Measurements from ENCODE around the gene CASKIN1.
"Not testable (repeated sequence)": the region's sequence is repeated elsewhere in the genome, so short reads cannot be mapped to it uniquely, and the experiment has no call there.

The CASKIN1 gene, protein sequence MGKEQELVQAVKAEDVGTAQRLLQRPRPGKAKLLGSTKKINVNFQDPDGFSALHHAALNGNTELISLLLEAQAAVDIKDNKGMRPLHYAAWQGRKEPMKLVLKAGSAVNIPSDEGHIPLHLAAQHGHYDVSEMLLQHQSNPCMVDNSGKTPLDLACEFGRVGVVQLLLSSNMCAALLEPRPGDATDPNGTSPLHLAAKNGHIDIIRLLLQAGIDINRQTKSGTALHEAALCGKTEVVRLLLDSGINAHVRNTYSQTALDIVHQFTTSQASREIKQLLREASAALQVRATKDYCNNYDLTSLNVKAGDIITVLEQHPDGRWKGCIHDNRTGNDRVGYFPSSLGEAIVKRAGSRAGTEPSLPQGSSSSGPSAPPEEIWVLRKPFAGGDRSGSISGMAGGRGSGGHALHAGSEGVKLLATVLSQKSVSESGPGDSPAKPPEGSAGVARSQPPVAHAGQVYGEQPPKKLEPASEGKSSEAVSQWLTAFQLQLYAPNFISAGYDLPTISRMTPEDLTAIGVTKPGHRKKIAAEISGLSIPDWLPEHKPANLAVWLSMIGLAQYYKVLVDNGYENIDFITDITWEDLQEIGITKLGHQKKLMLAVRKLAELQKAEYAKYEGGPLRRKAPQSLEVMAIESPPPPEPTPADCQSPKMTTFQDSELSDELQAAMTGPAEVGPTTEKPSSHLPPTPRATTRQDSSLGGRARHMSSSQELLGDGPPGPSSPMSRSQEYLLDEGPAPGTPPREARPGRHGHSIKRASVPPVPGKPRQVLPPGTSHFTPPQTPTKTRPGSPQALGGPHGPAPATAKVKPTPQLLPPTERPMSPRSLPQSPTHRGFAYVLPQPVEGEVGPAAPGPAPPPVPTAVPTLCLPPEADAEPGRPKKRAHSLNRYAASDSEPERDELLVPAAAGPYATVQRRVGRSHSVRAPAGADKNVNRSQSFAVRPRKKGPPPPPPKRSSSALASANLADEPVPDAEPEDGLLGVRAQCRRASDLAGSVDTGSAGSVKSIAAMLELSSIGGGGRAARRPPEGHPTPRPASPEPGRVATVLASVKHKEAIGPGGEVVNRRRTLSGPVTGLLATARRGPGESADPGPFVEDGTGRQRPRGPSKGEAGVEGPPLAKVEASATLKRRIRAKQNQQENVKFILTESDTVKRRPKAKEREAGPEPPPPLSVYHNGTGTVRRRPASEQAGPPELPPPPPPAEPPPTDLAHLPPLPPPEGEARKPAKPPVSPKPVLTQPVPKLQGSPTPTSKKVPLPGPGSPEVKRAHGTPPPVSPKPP (N-terminal part only)

DNA sequence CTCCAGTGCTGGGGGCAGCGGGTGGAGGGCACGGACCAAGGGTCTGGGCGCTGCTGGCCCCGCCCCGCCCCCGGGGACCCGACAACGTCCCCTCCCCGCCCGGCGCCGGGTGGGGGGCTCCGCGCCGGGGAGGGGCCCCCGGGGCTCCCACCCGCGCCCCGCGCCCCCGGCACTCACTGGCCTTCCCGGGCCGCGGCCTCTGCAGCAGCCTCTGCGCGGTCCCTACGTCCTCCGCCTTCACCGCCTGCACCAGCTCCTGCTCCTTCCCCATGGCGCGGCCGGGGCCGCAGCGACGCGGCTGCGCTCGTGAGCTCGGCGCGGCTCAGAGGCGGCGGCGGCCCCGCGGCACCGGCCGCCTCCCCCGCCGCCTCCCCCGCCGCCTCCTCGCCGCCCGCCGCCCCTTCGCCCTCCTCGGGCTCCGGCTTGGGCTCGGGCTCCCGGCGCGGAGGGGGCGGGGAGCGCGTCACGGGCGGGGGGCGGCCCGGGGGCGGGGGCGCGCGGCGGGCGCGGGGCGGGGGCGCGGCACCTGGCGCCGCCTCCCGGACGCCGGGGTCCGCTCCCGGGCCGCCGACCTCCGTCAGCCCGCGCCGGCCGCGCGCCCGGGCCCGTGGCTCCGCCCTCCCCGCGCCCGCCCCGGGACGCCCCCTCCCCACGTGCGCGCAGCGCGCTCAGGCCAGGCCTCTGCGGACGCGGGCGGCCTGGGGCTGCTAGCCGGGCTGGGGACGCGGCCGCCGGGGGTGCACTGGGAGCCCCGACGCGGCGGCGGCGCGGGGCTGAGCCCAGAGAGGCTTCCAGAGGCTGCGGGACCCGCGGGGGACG, at the start of gene CASKIN1:
CASKIN1 (minus strand) TSS at position 444 of the 819 bp plus-strand sequence; CDS start at position 271, 173 bp downstream.
- peak; percentile 23 to 31 for ATAC-seq

DNA sequence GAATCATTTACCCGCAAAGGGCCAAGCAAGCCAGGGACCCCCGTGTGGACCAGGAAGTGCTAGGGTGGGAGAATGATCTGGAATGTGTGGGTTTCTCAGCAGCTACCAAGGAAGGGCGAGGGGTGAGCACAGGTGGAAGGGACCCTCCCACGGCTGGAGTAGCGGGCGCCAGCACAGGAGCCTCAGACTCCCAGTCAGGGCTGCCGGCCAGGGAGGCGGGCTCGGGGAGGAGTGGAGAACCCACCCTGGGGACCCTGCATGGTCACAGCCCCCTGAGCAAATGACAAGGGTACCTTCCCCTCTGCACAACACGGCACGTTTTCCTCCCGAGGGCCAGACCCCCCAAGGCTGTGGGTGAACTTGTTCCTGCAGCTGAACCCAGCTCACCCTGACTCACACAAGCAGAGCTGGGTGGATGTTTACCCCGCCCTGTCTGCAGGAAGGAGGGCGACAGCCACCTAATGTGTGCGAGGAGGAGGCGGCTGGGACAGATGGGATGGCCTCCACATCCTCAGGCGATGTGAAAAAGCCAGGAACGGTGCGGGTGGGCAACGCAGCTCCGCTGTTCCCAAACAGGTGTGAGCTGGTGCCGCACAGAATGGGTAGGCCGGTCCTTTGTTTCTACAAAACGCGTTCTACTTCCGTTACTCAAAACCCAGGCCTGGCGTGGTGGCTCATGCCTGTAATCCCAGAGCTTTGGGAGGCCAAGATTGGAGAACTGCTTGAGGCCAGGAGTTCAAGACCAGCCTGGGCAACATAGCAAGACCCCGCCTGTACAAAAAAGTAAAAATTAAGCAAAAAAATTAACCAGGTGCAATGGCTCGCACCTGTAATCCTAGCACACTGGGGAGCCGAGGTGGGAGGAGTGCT, 48.8 kb upstream of the CASKIN1 start:
- no peak for ATAC-seq

DNA sequence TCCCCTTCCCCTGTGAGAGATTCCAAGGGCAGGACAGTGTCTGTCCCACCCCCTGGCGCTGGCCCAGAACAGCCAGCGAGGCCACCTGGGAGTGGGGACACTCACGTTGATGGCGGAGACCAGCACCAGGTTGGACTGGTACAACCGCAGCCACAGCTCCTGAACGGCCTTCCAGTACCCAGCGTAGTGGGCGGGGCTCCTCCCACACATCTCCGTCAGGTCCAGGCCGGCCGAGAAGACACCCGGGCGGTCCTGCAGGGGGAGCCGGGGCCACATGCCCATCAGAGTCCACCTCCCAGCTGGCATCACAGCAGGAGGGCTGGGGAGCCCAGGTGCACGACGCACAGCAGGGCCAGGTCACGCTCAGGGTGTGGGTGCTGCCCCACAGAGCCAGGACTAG, 47.9 kb upstream of the CASKIN1 start:
- no peak for ATAC-seq

DNA sequence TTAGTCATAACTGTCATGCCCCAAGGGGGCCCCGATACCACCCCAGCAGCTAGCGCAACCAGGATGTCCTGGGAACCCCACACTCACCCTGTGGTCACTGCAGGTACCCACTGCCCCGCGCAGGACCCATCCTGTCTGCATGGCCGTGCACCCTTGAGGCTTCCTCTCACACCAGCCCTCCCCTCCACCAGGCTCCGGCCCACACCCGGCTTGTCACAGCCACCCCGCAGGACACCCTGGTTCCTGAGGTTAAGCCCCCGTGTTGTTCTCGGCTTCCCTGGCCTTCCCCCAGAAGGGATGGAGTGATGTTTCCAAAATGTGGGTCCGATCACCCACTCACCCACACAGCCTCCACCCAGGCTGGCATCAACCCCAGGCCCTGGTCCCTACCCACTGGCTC, 47.4 kb upstream of the CASKIN1 start:
- ATAC-seq: no peak

DNA sequence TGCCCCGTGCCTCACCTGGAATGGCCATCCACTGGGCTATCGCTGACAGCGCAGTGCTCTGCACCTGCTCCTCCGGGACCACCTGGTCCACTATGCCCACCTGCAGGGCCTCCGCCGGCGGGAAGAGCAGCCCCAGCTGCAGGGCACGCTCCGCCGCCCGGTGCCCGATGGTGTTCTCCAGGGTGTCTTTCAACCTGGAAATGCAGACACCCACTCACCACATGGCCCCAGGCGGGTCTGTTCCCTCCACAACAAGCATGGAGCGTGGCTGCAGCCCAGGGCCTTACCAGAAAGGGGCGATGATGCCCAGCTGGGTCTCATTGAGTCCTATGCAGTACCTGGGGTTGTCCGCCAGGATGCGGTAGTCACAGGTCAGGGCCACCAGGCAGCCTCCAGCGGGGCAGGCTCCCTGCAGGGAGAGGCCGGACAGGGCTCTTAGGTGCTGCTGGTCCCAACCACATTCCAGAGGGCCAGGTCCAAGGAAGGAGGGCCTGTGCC, 46.7 kb upstream of the CASKIN1 start:
- no peak for ATAC-seq

DNA sequence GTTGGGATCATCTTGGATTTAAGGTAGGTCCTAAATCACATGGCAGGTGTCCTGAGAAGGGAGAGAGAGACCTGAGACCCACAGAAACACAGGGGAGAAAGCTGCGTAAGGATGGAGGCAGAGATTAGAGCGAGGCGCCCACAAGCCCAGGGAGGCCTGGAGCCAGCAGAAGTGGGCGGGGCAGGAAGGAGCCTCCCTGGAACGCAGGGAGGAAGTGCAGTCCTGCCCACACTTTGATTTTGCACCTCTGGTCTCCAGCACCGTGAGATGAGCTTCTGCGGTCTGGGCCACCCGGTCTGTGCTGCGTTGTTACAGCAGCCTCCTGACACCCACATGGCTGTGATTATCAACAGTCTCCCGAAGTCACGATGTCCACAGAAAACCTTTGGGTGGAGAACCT, 46.2 kb upstream of the CASKIN1 start:
- ATAC-seq: no peak

DNA sequence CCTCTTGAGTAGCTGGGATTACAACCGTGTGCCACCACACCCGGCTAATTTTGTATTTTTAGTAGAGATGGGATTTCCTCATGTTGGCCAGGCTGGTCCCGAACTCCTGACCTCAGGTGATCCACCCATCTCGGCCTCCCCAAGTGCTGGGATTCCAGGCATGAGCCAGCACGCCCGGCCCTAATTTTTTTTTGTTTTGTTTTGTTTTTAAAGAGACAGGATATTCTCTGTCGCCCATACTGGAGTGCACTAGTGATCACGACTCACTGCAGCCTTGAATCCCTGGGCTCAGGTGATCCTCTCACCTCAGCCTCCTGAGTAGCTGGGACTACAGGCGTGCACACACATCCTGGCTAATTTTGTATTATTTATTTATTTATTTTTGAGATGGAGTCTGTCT, 43.9 kb upstream of the CASKIN1 start:
- ATAC-seq: not testable (repeated sequence)

DNA sequence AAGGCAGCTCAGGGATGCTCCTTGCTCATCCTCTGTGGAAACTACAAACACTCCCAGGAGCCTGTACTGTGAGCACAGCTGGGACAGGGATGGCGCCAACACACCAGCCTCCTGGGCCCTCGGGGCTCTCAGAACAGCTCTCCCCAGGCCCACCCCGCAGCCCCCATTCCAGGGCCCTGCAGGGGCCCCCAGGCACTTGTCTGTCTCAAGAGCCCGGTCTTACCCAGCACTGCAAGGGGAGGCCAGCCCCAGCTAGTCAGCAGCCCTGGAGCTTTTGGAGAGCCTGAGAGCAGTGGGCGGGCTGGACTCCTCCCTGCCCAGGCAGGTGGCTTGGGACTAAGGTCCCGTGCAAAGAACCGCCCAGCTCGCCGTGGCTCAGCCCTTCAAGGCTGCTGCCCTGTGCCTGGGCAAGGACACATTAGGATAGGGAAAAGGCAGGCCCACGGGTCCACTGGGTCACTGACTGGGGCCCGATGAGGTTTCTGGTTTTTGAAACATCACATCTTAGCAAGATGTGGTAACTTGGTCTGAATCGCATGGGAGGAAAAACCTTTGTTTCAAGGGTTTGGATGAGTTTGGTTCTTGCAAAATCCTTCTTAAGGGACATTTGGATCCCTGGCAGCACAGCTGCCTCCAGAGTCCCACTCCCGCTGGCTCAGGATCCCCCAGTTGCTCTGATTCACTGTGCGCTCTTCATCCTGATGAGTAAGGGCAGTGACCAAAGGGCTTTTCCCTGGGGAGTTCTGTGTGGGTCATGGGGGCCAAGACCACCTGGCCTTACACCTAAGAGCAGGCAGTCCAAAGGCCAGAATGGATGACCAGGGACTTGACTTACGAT, 42.7 kb upstream of the CASKIN1 start:
- ATAC-seq: no peak

DNA sequence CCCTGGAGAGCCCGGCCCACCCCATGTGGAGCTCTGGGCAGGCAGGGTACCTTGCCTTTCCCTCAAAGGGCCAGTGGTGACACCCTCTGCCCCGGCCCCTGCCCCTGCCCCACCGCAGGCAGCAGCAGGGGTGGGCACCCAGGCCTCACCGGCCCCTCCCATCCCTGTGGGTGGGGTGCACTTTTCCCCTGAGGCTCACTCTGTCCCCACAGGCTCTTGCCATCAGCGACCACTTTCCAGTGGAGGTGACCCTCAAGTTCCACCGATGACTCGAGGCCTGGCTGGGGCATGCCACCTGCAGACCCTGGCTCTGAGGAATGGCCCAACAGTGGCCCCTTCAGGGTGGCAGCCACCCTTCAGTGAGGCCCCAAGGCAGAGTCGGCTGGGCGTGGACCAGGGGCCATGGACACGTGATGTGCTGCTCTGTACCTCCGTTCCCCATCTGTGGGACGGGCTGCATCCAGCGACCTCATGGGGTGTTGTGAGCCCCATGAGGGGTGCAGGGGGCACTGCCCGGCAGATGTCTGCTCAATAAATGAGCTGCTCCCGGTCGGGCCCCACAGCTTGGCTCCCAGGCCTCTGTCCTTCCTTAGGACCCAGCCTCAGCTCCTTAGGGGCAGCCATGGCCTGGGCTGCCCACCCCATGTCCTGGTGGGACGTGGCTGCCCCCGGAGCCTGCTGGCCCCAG, 41.9 kb upstream of the CASKIN1 start:
- ATAC-seq: no peak

DNA sequence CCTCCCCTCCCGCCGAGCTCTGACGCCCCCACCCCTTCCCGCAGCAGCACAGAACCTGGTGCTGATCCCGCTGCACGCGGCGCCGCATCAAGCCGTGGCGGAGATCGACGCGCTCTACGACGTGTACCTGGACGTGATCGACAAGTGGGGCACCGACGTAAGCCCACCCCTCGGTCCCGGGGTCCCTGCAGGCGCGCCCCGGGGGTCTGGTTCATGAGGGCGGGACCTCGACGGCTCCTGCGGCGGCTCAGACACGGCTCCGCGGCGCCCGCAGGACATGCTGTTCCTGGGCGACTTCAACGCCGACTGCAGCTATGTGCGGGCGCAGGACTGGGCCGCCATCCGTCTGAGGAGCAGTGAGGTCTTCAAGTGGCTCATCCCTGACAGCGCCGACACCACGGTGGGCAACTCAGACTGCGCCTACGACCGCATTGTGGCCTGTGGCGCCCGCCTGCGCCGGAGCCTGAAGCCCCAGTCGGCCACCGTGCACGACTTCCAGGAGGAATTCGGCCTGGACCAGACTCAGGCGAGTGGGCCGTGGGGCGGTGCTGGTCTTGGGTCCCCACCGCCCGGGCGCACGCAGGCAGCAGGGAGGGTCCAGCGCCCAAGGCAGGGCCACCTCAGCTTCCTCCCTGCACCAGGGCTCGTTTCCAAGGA, 41.2 kb upstream of the CASKIN1 start:
- ATAC-seq: no peak

DNA sequence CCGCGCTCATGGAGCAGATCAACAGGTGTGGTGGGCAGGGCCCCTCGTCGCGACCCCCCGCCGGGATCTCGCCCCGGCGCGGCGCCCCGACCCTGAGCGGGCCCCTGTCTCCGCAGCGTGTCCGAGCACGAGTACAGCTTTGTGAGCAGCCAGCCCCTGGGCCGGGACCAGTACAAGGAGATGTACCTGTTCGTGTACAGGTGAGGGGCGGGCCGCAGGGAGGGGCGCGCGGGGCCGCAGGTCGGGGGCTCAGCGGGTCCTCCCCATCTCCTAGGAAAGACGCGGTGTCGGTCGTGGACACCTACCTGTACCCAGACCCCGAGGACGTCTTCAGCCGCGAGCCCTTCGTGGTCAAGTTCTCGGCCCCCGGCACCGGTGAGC, 40.7 kb upstream of the CASKIN1 start:
- no peak for ATAC-seq

DNA sequence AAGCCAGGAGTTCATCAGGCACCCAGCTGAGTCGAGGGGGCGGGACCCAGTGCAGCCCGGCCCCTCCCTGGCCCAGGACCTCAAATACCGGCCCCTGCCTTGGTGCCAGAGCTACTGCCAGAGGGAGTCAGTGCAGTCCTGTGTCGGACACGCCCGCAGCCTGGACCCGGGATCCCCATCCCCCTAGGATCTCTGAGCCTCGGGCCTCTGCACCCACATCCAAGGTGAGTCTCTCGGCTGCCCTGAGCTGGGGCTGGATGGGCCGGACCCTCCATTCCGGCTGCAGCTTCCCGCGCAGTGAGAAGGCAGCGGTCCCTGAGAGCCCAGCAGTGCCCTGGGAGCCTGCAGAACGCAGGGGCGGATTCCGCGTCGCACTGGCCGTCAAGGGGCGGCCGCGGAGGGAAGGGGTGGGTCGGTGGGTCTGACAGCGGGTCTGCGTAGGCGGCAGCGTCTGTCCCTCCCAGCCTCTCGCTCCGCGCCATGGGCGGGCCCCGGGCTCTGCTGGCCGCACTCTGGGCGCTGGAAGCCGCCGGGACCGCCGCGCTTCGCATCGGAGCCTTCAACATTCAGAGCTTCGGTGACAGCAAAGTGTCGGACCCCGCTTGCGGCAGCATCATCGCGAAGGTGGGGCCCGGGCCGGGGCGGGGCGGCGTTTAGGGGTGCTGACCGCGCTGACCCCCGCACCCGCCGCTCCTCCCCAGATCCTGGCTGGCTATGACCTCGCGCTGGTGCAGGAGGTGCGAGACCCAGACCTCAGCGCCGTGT, 40.1 kb upstream of the CASKIN1 start, which contains the start of gene DNASE1L2:
DNASE1L2 (plus strand) TSS at position 108 of the 765 bp plus-strand sequence; CDS start at position 481, 373 bp downstream.
- peak in 1 of 2 donors; percentile 26 for ATAC-seq

DNA sequence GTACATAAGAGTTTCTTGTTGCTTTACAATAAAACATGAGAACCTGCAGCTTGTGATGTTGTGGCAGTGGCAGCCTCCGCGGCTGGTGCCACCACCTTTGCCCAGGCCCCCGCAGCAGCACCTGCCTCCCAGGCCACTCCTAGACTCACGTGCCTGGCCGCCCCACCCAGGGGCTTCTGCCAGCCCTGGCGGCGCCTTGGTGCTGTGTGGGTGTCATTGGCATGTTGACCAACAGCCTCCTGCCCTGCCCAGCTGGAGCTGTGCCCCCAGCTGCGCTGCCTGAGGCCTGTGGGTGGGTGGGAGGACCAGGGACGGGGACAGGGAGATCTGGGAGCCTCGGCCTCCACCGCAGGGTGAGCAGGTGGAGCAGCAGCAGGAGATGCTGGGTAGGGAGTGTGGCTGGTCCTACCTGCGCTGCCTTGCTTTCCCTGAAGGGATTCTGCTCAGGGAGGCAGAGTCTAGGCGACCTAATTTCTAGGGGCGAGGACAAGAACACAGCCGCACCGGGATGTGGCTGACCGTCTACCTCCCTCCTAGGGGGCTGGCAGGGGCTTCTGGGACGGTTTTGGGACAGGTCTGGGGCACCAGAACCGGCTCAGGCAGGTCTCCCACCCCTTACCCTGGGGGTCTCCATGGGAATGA, 39.4 kb upstream of the CASKIN1 start:
- ATAC-seq: no peak

DNA sequence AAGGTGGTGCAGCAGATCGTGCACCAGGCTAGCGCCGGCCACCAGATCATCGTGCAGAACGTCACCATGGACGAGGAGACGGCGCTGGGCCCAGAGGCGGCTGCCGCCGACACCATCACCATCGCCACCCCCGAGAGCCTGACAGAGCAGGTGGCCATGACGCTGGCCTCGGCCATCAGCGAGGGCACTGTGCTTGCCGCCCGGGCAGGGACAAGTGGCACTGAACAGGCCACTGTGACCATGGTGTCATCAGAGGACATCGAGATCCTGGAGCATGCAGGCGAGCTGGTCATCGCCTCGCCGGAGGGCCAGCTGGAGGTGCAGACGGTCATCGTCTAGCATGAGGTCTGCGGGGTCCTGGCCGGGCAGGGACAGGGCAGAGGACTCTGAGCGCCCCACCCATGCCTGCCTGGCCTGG, 38.8 kb upstream of the CASKIN1 start:
- no peak for ATAC-seq

DNA sequence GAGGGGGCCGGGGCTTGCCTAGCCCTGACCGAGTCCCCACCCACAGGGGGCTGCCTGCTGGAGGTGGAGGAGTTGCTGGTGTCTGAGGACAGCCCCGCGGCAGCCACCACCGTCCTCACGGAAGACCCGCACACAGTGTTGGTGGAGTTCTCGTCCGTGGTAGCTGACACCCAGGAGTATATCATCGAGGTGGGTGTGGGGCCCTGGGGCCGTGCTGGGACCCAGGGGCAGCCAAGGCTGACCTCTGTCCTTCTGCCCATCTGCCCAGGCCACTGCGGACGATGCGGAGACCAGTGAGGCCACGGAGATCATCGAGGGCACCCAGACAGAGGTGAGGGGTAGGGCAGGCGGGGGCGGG, 38.4 kb upstream of the CASKIN1 start:
- no peak for ATAC-seq

DNA sequence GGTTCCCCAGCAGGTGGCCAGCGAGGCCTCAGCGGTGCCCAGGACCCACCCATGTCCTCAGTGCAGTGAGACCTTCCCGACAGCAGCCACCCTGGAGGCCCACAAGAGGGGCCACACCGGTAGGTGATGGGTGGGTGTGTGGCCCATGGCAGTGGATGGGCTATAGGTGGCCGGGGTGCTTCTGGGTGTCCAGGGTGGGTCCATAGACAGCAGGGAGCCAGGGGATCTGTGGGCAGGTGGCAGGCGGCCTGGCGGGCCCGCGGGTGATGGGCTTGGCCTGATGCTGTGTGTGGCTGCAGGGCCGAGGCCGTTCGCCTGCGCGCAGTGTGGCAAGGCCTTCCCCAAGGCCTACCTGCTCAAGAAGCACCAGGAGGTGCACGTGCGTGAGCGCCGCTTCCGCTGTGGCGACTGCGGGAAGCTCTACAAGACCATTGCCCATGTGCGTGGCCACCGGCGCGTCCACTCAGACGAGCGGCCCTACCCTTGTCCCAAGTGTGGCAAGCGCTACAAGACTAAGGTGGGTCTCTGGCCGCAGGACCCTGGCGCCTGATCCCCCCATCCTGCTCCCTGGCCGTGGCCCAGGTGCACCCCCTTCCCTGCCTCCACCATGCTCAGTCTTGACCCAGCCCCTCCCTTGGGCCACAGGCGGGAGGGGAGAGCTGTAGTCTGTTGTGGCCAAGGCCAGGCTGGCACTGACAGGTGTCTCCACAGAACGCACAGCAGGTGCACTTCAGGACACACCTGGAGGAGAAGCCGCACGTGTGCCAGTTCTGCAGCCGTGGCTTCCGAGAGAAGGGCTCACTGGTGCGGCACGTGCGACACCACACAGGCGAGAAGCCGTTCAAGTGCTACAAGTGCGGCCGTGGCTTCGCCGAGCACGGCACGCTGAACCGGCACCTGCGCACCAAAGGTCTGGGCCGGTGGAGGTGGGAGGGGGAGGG, 37.7 kb upstream of the CASKIN1 start:
- no peak for ATAC-seq
